GM18870 (cell line): ENCODE data around the gene IQCE.
"Not testable (repeated sequence)": the region's sequence is repeated elsewhere in the genome, so short reads cannot be mapped to it uniquely, and the experiment has no call there.

Experiments
- ATAC-seq: cut with Tn5 transposase; IDR thresholded peaks from one replicate; pipeline ENCODE4 v1.9.1; 2021; ENCODE audit warnings: moderate library complexity; ENCODE audit not compliant: unreplicated experiment

The IQCE gene

DNA sequence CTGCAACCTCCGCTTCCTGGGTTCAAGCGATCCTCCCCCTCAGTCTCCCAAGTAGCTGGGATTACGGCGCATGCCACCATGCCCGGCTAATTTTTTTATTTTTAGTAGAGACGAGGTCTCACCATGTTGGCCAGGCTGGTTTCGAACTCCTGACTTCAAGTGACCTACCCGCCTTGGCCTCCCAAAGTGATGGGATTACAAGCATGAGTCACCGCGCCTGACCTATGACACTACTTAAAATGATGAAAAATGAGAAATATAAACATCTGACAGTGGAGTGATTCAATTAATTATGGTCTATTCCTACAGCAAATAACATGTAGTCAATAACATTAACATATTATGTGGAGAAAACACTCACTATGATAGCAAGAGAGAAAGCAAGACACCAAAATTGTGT lies 5.7 kb upstream of the IQCE start:
- ATAC-seq = no peak

DNA sequence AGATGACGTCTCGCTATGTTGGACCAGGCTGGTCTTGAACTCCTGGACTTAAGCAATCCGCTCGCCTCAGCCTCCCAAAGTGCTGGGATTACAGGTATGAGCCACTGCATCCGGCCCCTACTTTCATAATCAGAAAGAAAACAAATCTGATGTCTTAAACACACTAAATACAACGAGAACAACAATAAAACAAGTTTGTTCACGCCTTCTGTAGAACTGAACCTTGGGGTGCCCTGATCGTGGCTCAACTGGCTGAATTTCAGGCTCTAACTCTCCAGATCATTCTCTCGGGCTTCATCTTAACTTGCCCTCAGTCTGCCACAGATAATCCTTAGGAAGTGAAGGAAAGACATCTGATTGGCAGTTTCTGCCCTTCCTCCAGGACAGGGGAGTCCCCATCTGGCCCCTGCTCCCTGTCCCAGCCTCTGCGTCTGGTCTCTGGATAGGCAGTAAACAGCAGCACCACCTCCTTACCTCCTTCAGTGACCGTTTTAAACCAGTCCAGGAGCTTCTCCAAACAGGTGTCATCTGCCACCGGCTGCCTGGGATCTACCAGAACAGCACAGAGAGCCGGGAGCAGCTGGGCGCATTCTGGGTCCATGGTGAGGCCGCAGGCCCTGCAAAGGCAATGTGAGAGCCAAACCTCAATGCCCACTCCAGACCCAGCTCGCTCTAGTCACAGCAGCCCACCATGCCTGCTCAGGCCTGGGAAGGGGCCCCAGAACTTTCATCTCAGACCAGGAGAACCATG lies 4.8 kb upstream of the IQCE start:
- ATAC-seq = no peak

DNA sequence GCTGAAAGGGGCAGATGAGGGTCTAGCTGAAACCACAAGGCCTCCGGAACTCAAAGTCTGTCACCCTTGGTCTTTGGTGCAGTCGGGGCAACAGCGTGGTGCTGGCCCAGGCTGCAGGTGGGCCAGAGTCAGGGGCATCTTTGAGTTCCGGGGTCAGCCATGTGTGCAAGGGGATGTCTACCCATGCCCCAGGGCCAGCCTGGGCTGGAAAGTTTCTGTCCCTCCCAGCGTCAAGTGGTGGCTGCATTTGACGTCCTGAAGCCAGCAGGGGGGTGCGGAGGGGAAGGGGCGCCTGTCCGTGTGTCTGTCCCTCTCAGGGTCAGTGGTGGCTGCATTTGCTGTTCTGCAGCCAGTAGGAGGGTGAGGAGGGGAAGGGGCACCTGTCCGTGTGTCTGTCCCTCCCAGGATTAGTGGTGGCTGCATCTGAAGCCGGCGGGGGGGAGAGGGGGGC lies 4.1 kb upstream of the IQCE start:
- ATAC-seq = no peak

DNA sequence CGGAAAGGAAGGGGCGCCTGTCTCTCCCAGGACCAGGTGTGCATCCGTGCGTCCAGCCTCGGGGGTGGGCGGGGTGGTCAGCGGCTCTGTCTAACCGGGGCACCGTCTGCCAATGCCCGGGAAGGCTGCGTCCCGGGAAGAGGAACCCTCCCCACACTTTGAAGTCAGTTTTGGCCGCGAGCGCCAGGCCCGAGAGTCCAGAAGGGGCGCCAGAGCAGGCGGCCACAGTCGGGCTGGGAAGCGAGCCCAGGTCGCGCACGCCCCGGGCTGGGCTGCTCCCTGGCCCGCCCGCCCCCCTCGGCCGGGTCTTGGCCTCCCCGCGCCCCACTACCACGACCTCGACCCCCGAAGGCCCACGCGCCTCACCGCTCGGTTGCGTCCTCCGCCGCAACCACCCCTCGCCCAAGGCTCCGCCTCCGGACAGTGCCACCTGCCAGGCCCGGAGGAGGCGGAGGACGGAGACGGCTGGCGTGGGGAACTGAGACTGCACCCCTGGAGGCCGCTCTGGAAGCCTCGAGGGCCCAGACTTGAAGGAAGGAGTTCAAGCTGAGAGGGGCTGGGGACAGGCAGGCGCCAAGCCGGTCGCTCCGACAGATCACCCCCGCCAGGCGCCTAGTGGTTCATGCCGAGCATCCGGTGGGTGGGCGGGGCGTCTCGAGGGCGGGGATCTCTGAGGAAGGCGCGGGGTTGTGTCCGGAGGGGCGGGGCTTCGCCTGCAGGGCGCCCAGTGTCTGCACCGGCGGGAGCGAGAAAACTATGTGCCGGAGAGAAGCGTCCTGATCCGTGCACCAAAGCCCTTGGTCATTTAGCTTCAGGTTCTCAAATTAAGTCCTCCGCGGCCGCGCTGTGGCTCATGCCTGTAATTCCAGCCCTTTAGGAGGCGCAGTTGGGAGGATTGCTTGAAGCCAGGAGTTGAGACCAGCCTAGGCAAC lies 3.4 kb upstream of the IQCE start, which contains the start of gene BRAT1:
Gene BRAT1 (minus strand): TSS at position 404 of the 932 bp plus-strand sequence. CDS start 1,093 bp downstream, outside the sequence.
- peak; percentile 46 for ATAC-seq

DNA sequence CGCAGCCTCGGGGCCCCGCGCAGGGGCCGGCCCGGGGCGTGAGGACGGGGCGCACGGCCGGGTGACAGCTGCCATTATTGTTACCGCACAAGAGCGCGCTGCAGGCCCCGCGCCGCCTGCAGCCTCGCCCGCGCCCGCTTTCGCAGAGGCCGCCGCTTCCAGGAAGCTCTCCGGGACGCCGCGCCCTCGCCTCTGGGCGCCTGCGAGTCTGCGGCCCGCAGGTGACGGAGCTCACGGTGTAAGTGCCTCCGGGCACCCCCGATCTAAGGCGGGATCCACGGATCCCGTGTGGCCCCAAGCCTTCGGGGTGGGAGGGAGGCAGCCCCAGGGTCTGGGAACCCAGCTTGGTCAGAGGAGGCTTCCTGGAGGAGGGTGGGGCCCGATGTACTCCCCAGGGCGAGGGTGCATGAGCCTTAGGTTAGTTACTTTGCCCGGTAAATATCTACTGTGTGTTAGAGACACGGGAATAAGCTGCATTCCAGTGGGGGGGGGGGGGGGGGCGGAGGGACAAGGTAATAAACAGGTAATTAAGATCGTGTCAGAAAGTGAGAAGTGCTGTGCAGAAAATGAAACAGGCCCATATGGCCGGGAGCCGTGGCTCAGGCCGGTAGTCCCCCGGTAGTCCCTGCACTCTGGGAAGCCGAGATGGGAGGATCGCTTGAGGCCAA lies 638 bp downstream of the IQCE start:
- no peak for ATAC-seq

DNA sequence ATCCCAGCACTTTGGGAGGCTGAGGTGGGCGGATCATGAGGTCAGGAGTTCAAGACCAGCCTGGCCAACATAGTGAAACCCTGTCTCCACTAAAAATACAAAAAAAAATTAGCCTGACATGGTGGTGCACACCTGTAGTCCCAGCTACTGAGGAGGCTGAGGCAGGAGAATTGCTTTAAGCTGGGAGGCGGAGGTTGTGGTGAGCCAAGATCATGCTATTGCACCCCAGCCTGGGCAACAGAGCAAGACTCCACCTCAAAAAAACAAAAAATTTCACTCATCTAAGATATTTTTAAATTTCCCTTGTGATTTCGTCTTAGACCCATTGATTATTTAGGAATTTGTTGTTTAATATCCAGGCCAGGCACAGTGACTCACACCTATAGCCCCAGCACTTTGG lies 5.2 kb downstream of the IQCE start:
- not testable (repeated sequence) for ATAC-seq

DNA sequence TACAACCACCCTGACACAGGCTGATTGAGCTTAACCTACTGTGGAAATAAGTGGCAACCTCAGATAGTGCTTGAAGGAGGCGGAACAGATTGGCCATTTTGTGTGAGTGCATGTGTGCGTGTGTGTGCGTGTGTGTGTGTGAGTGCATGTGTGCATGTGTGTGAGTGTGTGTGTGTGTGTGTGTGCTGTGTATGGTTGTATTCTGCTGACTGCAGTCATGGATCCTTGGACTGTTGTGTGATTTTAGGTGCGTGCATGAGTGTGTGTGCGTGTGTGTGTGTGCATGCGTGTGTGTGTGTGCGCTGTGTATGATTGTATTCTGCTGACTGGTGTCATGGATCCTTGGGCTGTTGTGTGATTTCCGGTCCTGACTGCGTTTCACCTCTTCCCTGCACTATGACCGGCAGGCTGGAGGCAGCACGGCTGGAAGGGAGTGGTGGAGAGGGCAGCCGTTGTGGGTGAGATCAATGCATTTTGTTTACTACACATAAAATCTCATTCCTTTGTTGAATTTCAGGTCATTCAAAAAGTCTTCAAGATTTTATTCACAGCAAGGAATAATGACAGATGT lies 6.3 kb downstream of the IQCE start:
- ATAC-seq = no peak

DNA sequence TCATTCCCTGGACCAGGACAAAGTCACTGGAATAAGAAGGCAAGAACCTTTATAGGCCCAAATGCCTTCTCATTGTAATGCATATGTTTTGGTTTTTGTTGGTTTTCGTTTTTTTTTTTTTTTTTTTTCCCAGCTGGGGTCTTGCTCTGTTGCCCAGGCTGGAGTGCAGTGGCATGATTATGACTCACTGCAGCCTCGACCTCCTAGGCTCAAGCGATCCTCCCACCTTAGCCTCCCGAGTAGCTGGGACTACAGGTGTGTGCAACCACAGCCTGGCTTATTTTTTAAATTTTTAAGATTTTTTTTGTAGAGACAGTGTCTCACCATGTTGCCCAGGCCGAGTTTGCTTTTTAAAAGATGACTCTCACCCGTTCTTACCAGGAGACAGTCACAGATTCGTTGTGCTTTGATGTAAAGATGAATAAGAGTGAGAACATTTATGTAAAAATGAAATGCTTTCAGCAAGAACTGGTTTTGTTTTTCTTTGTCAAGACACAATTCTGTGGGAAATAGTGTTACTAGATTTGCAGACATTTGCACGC lies 7.6 kb downstream of the IQCE start:
- no peak for ATAC-seq

DNA sequence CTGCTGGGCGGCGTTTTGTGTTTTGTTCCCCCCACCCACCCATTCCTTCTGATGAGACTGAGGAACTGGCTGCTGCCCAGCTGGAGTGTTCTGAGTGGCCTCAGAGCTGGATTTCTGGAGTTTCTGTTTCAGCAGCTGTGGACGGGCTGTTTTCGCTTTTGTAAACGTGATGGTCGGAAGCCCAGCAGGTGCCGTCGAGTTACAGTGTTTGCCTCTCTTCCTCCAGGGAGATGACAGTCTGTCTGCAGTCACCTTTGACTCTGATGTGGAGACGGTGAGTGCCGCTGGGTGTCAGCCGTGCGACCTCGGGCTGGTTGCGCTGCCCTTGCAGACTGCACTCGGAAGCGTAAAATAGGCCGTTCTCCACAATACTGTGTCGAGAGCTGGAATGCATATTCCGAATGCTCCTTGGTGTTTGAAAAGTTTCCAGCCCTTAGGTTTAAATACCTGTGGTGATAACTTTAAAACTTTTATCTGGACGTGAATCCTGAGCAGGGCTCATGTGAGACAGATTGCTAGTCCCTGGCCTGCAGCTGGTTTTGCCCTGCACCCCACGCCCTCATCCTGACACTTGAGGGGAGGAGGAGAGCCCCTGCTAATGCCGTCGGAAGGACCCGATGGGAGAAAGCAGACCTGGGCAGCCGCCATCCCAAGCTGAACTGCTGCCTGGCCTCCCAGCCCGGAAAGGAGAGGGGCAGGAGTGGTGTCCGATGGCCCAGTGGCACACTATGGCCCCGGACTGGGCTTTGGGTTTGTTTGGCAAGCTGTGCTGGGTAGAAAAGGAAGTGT lies 8.3 kb downstream of the IQCE start:
- no peak for ATAC-seq

DNA sequence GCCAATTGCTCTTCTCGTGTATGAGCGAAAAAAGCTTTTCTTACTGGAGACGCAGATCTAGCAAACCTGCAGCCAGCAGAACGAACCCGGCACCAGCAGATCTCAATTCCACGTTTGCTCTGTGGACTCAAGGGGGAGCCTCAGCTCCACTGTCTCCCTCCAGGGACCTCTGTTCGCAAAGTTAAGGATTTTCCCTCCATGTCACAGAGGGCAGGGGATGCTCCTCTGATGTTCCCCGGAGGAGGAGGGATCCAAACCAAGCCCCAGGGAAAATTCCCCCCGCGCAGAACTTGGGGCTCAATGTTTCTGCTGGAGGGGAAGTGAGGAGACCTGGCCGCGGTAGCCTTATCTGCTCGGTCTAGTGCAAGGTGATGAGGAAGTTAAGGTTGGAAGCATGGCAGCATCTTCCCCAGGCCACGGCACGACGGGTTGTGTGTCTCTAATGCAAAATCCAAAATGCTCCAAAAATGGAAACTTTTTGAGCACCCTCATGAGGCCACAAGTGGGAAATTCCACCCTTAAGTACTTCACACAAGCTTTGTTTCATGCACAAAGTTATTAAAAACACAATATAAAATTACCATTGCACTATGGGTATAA lies 9.0 kb downstream of the IQCE start:
- no peak for ATAC-seq

DNA sequence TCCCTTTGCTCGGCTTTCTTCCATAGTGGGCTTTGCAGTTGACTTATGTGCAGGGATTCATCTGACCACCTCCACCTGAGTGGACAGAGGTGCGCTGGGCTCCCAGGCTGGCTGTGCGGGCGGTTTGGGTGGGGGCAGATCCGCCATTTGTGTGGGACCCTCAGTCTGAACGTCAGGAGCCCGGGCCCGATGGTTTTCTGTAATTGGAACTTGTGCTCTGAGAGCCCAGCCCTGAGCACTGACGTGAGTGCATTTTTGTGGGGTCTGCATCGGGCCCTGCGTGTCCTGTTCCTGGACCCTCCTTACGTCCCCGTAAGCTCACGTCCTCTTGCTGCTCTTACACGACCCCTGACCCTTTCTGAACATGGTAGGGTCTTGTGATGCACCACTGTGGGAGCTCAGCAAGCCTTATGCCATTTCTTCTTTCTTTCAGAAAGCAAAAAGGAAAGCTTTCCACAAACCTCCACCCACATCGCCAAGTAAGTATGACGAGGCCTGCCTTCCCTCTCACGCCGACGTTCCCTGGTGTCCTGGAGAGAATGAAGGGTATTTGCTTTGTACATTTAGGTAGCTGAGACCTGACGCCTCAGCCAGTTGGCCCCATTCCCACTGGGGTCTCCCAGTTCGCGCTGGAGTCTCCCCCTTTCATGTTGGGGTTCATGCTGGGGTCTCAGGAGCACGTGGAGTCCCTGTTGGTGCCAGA lies 9.9 kb downstream of the IQCE start:
- no peak for ATAC-seq

DNA sequence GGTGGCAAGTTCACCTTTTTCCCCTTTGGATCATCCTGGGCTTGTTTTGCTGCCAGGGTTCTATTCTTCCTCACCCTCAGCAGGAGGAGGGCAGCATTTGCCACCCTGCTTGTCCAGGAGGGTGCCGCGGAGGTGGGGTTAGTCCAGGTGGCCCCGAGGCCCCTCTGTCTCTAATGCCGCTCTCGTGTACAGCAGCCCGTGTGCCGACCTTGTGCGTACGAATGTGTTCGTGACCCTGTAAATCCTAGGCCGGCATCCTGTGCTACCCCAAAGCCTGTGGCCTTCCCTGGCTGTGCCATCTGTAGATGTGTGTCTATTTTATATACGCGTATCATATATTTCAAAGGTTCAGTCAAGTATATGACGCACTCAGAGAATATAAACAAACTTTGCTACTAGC lies 10.6 kb downstream of the IQCE start:
- no peak for ATAC-seq

DNA sequence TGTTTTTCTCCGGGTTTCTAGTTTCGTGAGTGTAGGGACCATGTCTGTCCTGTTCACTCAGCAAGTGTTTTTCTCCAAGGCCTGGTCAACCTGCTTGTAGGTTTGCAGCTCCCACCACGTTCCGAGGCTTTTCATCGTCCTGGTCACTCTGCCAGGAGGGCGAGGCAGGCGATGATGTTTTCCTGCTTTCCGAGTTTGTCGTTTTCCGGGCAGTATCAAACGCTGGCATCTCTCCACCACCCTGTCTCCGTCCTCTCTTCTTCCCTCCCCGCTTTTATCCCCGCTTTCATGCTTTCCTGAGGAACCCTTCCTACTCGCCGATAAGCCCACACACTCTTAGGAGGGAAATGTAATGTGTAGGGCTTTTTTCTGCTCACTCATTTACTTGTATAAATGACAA lies 11.2 kb downstream of the IQCE start:
- ATAC-seq = no peak

DNA sequence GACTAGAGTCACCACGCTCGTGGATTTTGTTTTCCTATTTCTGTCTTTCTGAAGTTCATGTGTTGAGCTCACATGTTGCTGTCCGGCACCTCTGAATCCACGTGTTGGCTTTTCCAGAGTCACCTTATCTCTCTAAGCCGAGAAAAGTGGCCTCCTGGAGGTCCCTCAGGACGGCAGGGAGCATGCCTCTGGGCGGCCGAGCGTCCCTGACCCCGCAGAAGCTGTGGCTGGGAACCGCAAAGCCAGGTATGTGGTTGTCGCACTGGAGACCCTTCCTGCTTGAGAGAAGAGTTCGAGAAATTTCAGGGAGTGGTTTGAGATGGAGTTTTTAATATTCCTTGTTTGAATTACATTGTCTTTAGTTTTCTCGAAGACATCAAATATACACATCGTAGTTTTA lies 12.6 kb downstream of the IQCE start:
- no peak for ATAC-seq

DNA sequence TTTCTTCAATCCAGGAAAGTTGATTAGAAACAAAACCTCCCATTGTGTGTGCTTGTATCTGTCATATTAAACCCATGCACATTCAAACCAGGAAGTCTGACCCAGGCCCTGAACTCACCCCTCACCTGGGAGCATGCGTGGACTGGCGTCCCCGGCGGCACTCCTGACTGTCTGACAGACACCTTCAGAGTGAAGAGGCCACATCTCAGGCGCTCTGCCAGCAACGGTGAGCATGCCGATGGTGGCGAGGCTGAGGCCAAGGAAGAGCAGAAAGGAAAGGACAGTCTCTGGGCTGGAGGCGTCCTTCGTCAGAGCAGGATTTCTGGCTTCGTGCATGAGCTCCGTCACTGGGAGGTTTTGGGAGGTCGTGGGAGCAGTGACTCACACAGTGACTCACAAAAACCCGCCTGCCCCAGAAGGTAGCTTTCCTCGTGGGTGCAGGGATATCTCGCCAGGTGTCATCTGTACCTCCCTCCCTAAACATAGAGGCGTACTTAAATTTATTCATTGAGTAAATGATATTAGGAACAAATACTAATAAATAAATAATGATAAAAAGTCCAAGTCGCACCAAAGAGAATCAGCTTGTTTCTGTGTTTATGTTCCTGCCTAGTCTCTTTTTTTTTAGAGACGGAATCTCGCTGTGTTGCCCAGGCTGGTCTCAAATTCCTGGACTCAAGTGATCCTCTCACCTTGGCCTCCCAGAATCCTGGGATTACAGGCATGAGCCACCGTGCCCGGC lies 13.5 kb downstream of the IQCE start:
- ATAC-seq = no peak

DNA sequence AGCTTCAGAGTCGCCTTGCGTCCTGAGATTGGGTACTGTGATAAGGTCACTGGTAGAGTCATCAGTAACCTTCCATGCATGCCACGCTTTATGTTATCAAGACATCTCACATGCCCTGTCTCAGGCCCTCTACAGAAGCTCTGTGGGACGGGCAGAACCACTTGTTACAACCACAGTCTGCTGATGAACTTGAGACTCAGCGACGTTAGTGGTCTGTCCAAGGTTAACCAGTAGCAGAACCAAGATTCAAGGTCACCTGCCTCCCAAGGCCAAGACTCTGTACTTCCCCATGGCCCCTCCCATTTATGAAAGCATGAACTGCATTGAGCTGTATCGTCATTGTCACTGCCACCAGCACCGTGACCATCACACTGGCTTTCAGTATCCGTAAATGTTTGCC lies 15.0 kb downstream of the IQCE start:
- ATAC-seq = no peak

DNA sequence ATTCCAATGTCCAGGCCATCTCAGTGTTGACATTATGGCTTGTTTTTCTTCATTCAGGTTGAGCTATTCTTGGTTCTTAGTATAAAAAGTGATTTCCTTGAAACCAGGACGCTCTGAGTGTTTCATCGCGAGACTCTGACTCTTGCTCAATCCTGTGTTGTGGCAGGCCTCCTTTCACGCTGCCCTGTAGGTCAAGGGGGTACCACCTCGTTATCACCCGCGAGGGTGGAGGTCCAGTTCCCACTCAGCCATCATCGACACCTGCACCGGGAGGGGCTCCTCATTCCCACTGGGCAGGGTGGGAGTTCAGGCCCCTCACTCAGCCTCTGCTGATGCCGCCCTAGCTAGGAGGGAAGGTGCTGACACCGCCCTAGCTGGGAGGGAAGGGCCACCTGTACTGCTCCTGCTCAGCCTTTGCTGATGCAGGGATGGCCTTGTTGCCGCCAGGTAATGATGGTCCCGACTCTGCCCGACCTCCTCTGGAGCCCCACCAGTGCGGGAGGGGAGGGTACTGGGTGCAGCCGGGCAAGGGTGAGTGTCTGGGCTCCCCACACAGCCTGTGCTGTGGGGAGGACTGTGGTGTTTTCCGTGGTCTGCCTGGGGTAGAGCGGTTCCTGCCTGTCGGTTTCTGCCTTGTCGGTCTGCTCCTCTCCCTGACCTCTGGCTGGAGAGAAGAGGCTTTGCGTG lies 16.4 kb downstream of the IQCE start:
- no peak for ATAC-seq
